Small intestine (tissue), 7 donors: Measurements from ENCODE around the gene CHST9. TPM values are rescaled to one million over a fixed set of nuclear protein-coding genes. Genes with fewer than 3 reads are reported as not detected.

Experiments used
- DNase-seq, 2 donors: peaks; one replicate each; pipeline versions ENCODE4 v3.0.0 to v3.0.0-alpha.2; 2013
- FAIRE-seq: peaks from 2 replicates; lab custom pipeline; 2012; peaks lifted over from hg19 to GRCh38; lab: Jason Lieb, UNC
- H3K27ac ChIP-seq, 3 donors: one replicate each; pipeline ENCODE4 v1.5.1; 2013; ENCODE audit warnings: low read length in 2 of 3, mild to moderate bottlenecking in 2 of 3, control low read depth in 1 of 3, inconsistent platforms in 1 of 3, low read depth in 1 of 3, moderate library complexity in 1 of 3
- H3K27me3 ChIP-seq, 3 donors: one replicate each; pipeline ENCODE4 v1.6.1; 2013; ENCODE audit warnings: low read length in 3 of 3, inconsistent platforms in 1 of 3; ENCODE audit not compliant: control insufficient read depth in 3 of 3, insufficient read depth in 3 of 3
- H3K36me3 ChIP-seq, 3 donors: one replicate each; pipeline ENCODE4 v1.6.1; 2013; ENCODE audit warnings: low read length in 3 of 3, inconsistent platforms in 1 of 3, low read depth in 1 of 3, mild to moderate bottlenecking in 1 of 3, moderate library complexity in 1 of 3; ENCODE audit not compliant: control insufficient read depth in 3 of 3, insufficient read depth in 2 of 3
- H3K4me1 ChIP-seq, 3 donors: one replicate each; pipeline ENCODE4 v1.6.1; 2013; ENCODE audit warnings: low read length in 2 of 3, inconsistent platforms in 1 of 3, low read depth in 1 of 3, mild to moderate bottlenecking in 1 of 3, moderate library complexity in 1 of 3; ENCODE audit not compliant: control insufficient read depth in 3 of 3, insufficient read depth in 2 of 3
- H3K4me3 ChIP-seq, 3 donors: one replicate each; pipeline ENCODE4 v1.5.1; 2013; ENCODE audit warnings: low read length in 3 of 3, control low read depth in 1 of 3, inconsistent platforms in 1 of 3, low read depth in 1 of 3, mild to moderate bottlenecking in 1 of 3, moderate library complexity in 1 of 3
- H3K9me3 ChIP-seq, 2 donors: one replicate each; pipeline ENCODE4 v1.6.1; 2013; ENCODE audit warnings: low read depth in 1 of 2, low read length in 1 of 2; ENCODE audit not compliant: control insufficient read depth in 2 of 2, insufficient read depth in 1 of 2
- WGBS, 3 donors: extraction: QIAGEN DNeasy Blood & Tissue Kit; methylation state at CpG; one replicate each; pipeline ENCODE4 v1.1.7; 2013; 5-methylcytosine and 5-hydroxymethylcytosine counted together
- polyA plus RNA-seq, 4 donors: library from polyadenylated mRNA; stranded (reverse) in 3 of 4; unstranded in 1 of 4; fragments of 200-250 nt in 3 of 4; fragments of 120-200 nt in 1 of 4; gene quantifications; one replicate each; pipeline versions ENCODE4 v1.2.1 to v1.2.3, GENCODE V29; 2013
- donor health status: healthy with polysubstance abuse.
- donor health status: control.
- donor health status: control.
- donor health status: Bipolar disorder and iron deficiency.
- donor health status: healthy.

CHST9 gene
- polyA plus RNA-seq, 4 donors, result 0.07 to 13.0 (median 0.27) TPM; not detected in 1

DNA sequence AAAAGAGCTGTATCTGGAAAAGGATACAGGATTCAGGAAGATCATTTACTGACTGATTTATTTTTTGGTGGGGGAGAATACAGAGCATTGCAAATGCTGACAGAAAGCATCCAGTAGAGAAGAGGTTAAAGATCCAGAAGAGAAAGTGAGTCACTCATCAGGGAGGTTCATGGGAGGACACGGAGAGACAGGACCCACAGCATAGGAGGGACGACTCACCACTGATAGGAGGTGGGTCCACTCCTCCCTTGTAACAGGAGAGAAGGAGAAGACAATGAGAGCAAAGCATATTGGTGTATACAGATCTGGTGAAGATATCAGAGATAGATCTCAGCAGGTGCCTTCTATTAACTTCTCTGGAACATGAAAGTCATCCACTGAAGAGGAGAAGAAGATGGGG lies 177.2 kb downstream of the CHST9 start:
- DNase-seq (no peak), FAIRE-seq (no peak)
- Histone ChIP-seq H3K4me1 (no peaks in the 10 kb centered on the region), H3K4me3 (no peak overlapping the region), H3K9me3 (no peaks in the 10 kb centered on the region), H3K36me3 (no peaks in the 10 kb centered on the region), H3K27ac (no peak overlapping the region), H3K27me3 (no peaks in the 10 kb centered on the region)
- 12 to 16% (median 13%) methylated on average over 2 of the region's 2 CpGs for WGBS, 3 donors

- peak in 1 of 2 donors; percentile 4 for DNase-seq
- Histone ChIP-seq H3K9me3 (no peaks in the 10 kb centered on the region), H3K4me3 (no peak overlapping the region), H3K4me1 (no peaks in the 10 kb centered on the region), H3K36me3 (no peaks in the 10 kb centered on the region), H3K27ac (no peak overlapping the region), H3K27me3 (no peaks in the 10 kb centered on the region)
- no peak for FAIRE-seq
- 10 to 19% (median 15%) methylated on average over 1 of the region's 1 CpG for WGBS, 3 donors
Observed at GRCh38 chr18:27005589-27005988, 179.5 kb downstream of the CHST9 start.

GRCh38 chr18:27004056-27004829 lies 180.9 kb downstream of the CHST9 start:
- Histone ChIP-seq H3K27ac (no peak overlapping the region), H3K4me1 (no peaks in the 10 kb centered on the region), H3K36me3 (no peaks in the 10 kb centered on the region), H3K27me3 (no peaks in the 10 kb centered on the region), H3K4me3 (no peak overlapping the region), H3K9me3 (no peaks in the 10 kb centered on the region)
- DNase-seq (no peak), FAIRE-seq (no peak)
- 71 to 78% (median 73%) methylated on average over 9 of the region's 9 CpGs for WGBS, 3 donors

- Histone ChIP-seq H3K27ac (no peak overlapping the region), H3K36me3 (peaks cover 0 to 2% (median 0%) of the 10 kb centered on the region in 3 donors), H3K27me3 (no peaks in the 10 kb centered on the region), H3K4me1 (no peaks in the 10 kb centered on the region), H3K4me3 (no peak overlapping the region), H3K9me3 (no peaks in the 10 kb centered on the region)
- WGBS, 3 donors, result 17 to 44% (median 25%) methylated on average over 3 of the region's 3 CpGs
- no peak for FAIRE-seq
- no peak for DNase-seq
Observed at GRCh38 chr18:26999797-27000196, 185.3 kb downstream of the CHST9 start.

DNA sequence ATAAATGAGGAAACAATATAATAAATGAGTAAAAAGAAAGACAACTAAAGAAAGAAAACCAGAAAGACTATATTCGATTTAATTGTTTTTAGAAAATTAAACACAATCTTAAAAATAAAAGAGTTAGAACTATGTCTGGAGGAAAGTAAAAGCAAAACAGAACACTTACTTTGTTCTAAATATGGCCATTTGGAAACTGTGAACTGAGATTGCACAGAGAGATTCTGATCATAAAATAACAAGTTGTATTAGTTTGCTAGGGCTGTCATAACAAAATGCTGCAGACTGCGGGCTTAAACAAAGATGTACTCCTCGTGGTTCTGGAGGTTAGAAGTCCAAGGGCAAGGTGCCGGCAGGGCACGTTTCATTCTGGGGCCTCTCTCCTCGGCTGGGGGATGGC lies 191.5 kb downstream of the CHST9 start:
- peaks cover 0 to 2% (median 0%) of the 10 kb centered on the region in 3 donors for H3K36me3 ChIP-seq
- no peak for FAIRE-seq
- H3K4me1 ChIP-seq, result no peaks in the 10 kb centered on the region
- DNase-seq, result no peak
- no peak overlapping the region for H3K4me3 ChIP-seq
- H3K27me3 ChIP-seq, result no peaks in the 10 kb centered on the region
- 76 to 83% (median 77%) methylated on average over 6 of the region's 6 CpGs for WGBS, 3 donors
- no peak overlapping the region for H3K27ac ChIP-seq
- peaks cover 0 to 4% of the 10 kb centered on the region in 2 donors for H3K9me3 ChIP-seq

- H3K36me3 ChIP-seq, result peaks cover 0 to under 1% (median 0%) of the 10 kb centered on the region in 3 donors
- no peak overlapping the region for H3K4me3 ChIP-seq
- H3K9me3 ChIP-seq, result peaks cover 0 to 4% of the 10 kb centered on the region in 2 donors
- WGBS, 3 donors, result 69 to 86% (median 78%) methylated on average over 2 of the region's 2 CpGs
- H3K27me3 ChIP-seq, result no peaks in the 10 kb centered on the region
- DNase-seq (no peak), FAIRE-seq (no peak)
- H3K27ac ChIP-seq, result no peak overlapping the region
- no peaks in the 10 kb centered on the region for H3K4me1 ChIP-seq
Observed at GRCh38 chr18:26992926-26993325, 192.2 kb downstream of the CHST9 start.

GRCh38 chr18:26989842-26990241 lies 195.3 kb downstream of the CHST9 start:
- Histone ChIP-seq H3K27me3 (no peaks in the 10 kb centered on the region), H3K9me3 (peaks cover 0 to 4% of the 10 kb centered on the region in 2 donors), H3K27ac (no peak overlapping the region), H3K36me3 (no peaks in the 10 kb centered on the region), H3K4me1 (no peaks in the 10 kb centered on the region), H3K4me3 (no peak overlapping the region)
- no peak for DNase-seq
- no peak for FAIRE-seq

DNA sequence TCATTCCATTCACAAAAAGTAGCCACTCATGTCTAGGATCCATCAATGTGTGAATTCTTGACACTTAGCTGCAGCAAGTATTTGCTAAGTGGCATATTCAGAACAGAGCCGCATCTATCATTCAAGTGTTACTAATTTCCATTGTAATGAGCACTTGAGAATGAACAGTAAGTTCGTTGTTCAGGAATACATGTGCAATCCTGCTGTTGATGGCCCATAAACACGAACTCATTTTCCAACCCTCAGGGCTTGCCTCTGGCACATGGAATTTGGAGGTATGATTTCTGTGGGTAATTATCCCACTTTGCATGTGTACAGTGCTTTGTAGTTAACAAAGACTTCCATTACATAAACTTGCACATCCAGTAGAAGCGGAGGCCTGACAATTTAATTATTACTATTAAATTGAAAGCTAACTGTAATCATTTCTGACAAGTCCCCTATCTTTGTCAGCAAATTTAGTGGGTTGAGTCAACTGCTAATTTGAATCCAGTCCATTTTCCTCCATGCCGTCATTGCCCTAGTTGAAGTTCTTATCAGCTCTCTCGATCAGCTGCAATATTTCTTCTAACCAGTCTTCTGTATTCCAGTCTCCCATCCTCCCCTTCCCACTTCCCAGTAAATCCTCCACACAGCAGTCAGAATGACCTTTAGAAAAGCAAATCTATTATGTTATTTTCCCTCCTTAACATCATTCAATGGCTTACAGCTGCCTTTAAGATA lies 203.6 kb downstream of the CHST9 start:
- H3K27ac ChIP-seq, result no peak overlapping the region
- no peak overlapping the region for H3K4me3 ChIP-seq
- H3K36me3 ChIP-seq, result no peaks in the 10 kb centered on the region
- DNase-seq (no peak), FAIRE-seq (no peak)
- no peaks in the 10 kb centered on the region for H3K4me1 ChIP-seq
- no peaks in the 10 kb centered on the region for H3K9me3 ChIP-seq
- WGBS, 3 donors, result 72 to 79% (median 78%) methylated on average over 6 of the region's 6 CpGs
- H3K27me3 ChIP-seq, result no peaks in the 10 kb centered on the region
